ENCODE measurements around the gene GPER1. TPM values are rescaled to one million over a fixed set of nuclear protein-coding genes. Genes with fewer than 3 reads are reported as not detected.

The GPER1 gene
- total and polyA plus RNA-seq, 2 experiments from 2014 or later, result 0.89 TPM; not detected in 1

GRCh38 chr7:1134951-1135350 is 47.0 kb downstream of the GPER1 start (continued):
- TF ChIP-seq ETS1 (IDR thresholded peaks at IDR 0.05) (no peak), REST (IDR thresholded peaks at IDR 0.05; ENCODE audit: unreplicated experiment) (no peak), ZNF114 (CRISPR knock-in tag; IDR thresholded peaks at IDR 0.05) (no peak), STAT1 (IDR thresholded peaks at IDR 0.05; ENCODE audit: unreplicated experiment) (no peak)

GRCh38 chr7:1136841-1137516 is 49.1 kb downstream of the GPER1 start:
- Mint-ChIP-seq H3K4me1 (peaks cover 8% of the 10 kb centered on the region; the same call in 2 of the 3 replicates), H3K36me3 (ENCODE audit: low read depth) (peaks cover 14% of the 10 kb centered on the region), H3K27ac (no peak overlapping the region), H3K27me3 (ENCODE audit: insufficient read depth, low read depth, poor library complexity) (peaks cover 3% of the 10 kb centered on the region), H3K9me3 (peaks cover under 1% of the 10 kb centered on the region; the same call in 1 of the 3 replicates), H3K4me3 (peak overlapping the region; percentile 83)
- H3K27me3 ChIP-seq (ENCODE audit: insufficient read depth), result no peaks in the 10 kb centered on the region
- ATAC-seq, result peak; percentile 9; the same call in 2 of the 3 replicates
- no peaks in the 10 kb centered on the region for H3K9me2 ChIP-seq (ENCODE audit: insufficient read depth)
- 0 out of 2 replicates have a peak overlapping the region, but pooled peaks have one; percentile 3 for H3K27ac ChIP-seq (ENCODE audit: low read depth)
- peaks cover 4% of the 10 kb centered on the region; the same call in 1 of the 2 replicates for H3F3A ChIP-seq (replicated peaks; ENCODE audit: low read depth)
- peak overlapping the region; percentile 92 for H3K4me3 ChIP-seq
- DNase-seq (ENCODE audit: low spot score), result peak; percentile 59
- H4K20me1 ChIP-seq (replicated peaks; ENCODE audit: insufficient read depth), result peaks cover 4% of the 10 kb centered on the region; the same call in 1 of the 2 replicates
- peaks cover 8% of the 10 kb centered on the region for H3K4me1 ChIP-seq (ENCODE audit: insufficient read depth)
- no peaks in the 10 kb centered on the region for H3K36me3 ChIP-seq (ENCODE audit: insufficient read depth)
- no peak overlapping the region; the same call in 1 of the 2 replicates for H2AFZ ChIP-seq
- TF ChIP-seq ZNF331 (CRISPR knock-in tag; IDR thresholded peaks at IDR 0.05; ENCODE audit: low read depth), result no peak
- TF ChIP-seq CTCF (conservative IDR thresholded peaks at IDR 0.05; ENCODE audit: low read depth in 2 of 2), result no peak
- no peak for TF ChIP-seq NANOG (IDR thresholded peaks at IDR 0.05; ENCODE audit: borderline replicate concordance)
- TF ChIP-seq STAT1 (IDR thresholded peaks at IDR 0.05; ENCODE audit: unreplicated experiment), result no peak
- no peak for TF ChIP-seq EZH2 (IDR thresholded peaks at IDR 0.05; ENCODE audit: low read depth, unreplicated experiment)
- TF ChIP-seq ETS1 (IDR thresholded peaks at IDR 0.05), result no peak
- H3K79me2 ChIP-seq (replicated peaks; ENCODE audit: insufficient read depth), result peaks cover 46% of the 10 kb centered on the region
- H3K4me2 ChIP-seq, result peak overlapping the region; percentile 95
